Naive thymus-derived CD4-positive, alpha-beta T cell (primary cell): ENCODE measurements around the gene VSIG8. TPM values are rescaled to one million over a fixed set of nuclear protein-coding genes. Genes with fewer than 3 reads are reported as not detected.

ENCODE experiments used
- ATAC-seq: fragments of 150-1000 bp; cut with Tn5 transposase; 2 replicates; pipeline ENCODE4 v1.10.0; 2021; ENCODE audit warnings: mild to moderate bottlenecking, moderate library complexity
- CTCF ChIA-PET: fragments of 350-600 bp; sonication (Branson Sonifier 250); formaldehyde crosslinking; loops from one replicate; lab custom pipeline; 2021; ENCODE audit warnings: antibody characterized with exemption; lab: Charles Lee
- POLR2A ChIA-PET: fragments of 350-600 bp; sonication (Branson Sonifier 250); formaldehyde crosslinking; loops from one replicate; lab custom pipeline; 2021; ENCODE audit warnings: antibody characterized with exemption, inconsistent platforms; lab: Charles Lee
- DNase-seq, 9 donors: peaks; one replicate each; pipeline versions ENCODE4 v3.0.0 to v3.0.0-alpha.2; 2020 to 2022; ENCODE audit warnings: mixed read lengths in 1 of 9
- H3K27ac ChIP-seq: one replicate; pipeline ENCODE4 v1.7.0; 2013; ENCODE audit warnings: mild to moderate bottlenecking, low read depth, low read length, moderate library complexity
- H3K27me3 ChIP-seq, 2 donors: one replicate each; pipeline ENCODE4 v1.7.0; 2013; ENCODE audit warnings: low read length in 2 of 2, mild to moderate bottlenecking in 2 of 2, moderate library complexity in 2 of 2; ENCODE audit not compliant: control insufficient read depth in 2 of 2, insufficient read depth in 2 of 2
- H3K36me3 ChIP-seq, 3 experiments: 1 replicate in 2 of 3; 2 replicates in 1 of 3; pipeline ENCODE4 v1.7.0; 2013; ENCODE audit warnings: low read length in 3 of 3, mild to moderate bottlenecking in 3 of 3, moderate library complexity in 1 of 3; ENCODE audit not compliant: insufficient read depth in 3 of 3, control insufficient read depth in 2 of 3
- H3K4me1 ChIP-seq, 2 donors: one replicate each; pipeline ENCODE4 v1.7.0; 2013; ENCODE audit warnings: low read length in 2 of 2, mild to moderate bottlenecking in 2 of 2, moderate library complexity in 1 of 2; ENCODE audit not compliant: control insufficient read depth in 2 of 2, insufficient read depth in 2 of 2
- H3K4me3 ChIP-seq: 2 replicates; pipeline ENCODE4 v1.7.0; 2013; ENCODE audit warnings: mild to moderate bottlenecking, low read length
- H3K9me3 ChIP-seq, 3 experiments: 1 replicate in 2 of 3; 2 replicates in 1 of 3; pipeline ENCODE4 v1.7.0; 2013; ENCODE audit warnings: low read length in 3 of 3; ENCODE audit not compliant: control insufficient read depth in 2 of 3
- H3K27ac Mint-ChIP-seq, 9 donors: one replicate each; pipeline ENCODE4 v1.8.0; 2020 to 2022; ENCODE audit warnings: mixed read lengths in 9 of 9, mild to moderate bottlenecking in 8 of 9, moderate library complexity in 5 of 9, inconsistent platforms in 2 of 9
- H3K27me3 Mint-ChIP-seq, 5 donors: one replicate each; pipeline ENCODE4 v1.8.0; 2021 to 2022; ENCODE audit warnings: mixed read lengths in 5 of 5, mild to moderate bottlenecking in 1 of 5
- H3K36me3 Mint-ChIP-seq, 5 donors: one replicate each; pipeline ENCODE4 v1.8.0; 2020 to 2022; ENCODE audit warnings: mixed read lengths in 5 of 5, mild to moderate bottlenecking in 3 of 5, inconsistent platforms in 1 of 5
- H3K4me1 Mint-ChIP-seq, 7 donors: one replicate each; pipeline ENCODE4 v1.8.0; 2020 to 2022; ENCODE audit warnings: mixed read lengths in 7 of 7, mild to moderate bottlenecking in 3 of 7, inconsistent platforms in 1 of 7
- H3K4me3 Mint-ChIP-seq, 10 donors: one replicate each; pipeline ENCODE4 v1.8.0; 2020 to 2022; ENCODE audit warnings: mild to moderate bottlenecking in 10 of 10, mixed read lengths in 10 of 10, moderate library complexity in 6 of 10, inconsistent platforms in 2 of 10
- H3K9me3 Mint-ChIP-seq, 11 donors: one replicate each; pipeline ENCODE4 v1.8.0; 2020 to 2022; ENCODE audit warnings: mixed read lengths in 11 of 11, mild to moderate bottlenecking in 4 of 11, inconsistent platforms in 1 of 11, moderate library complexity in 1 of 11
- intact Hi-C, 2 donors: fragments of 100-400 bp; cut with micrococcal nuclease; formaldehyde crosslinking; loops; one replicate each; pipeline ENCODE4 v1.15.1; 2023
- polyA plus RNA-seq, 2 donors: library from polyadenylated mRNA; unstranded; fragments of 300-500 nt; fragmentation: Illumina TruSeq; gene quantifications; one replicate each; pipeline ENCODE4 v1.2.3, GENCODE V29; 2021
- total RNA-seq, 6 experiments: library from RNA in 5 of 6; stranded (reverse) in 5 of 6; gene quantifications; 1 replicate in 5 of 6; 2 replicates in 1 of 6; pipeline ENCODE4 v1.2.3 and lab custom pipeline; 2021 to 2026

The VSIG8 gene
- total and polyA plus RNA-seq, 7 experiments from 2014 or later, result not detected

DNA sequence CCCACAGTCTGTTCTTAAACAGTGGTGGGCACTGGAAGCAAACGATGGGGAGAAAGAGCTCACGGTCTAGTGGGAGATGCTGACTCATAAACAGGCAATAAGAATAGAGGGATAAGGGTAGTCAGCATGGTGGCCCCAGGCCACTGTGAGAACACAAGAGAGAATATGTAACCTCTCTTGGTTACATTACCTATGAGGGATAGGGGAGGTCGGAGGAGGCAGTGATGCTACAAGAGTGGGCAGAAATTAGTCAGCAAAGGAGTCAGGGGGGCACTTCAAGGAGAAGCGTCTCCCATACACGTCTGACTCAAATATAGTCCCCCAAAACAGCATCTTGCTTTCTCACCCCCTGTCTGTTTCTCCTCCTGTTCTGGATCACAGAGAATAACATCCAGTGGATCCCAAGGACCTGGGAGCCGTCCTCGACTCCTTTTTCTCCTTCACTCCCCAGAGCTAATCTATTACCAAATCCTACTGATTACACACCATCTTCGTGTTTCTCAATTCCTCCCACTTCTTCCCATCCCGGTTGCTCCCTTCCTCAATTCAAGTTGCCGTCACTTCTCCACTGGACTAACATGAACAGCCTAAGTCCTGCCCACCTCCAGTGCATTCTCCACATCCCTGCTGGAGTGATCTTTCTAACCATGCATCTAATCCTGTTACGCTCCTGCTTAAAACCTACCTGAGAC, 33.7 kb downstream of the VSIG8 start:
- peaks cover 31 to 50% of the 10 kb centered on the region in 2 donors for H3K4me1 ChIP-seq
- H3K36me3 ChIP-seq, result no peaks in the 10 kb centered on the region
- DNase-seq (no peak), ATAC-seq (no peak)
- ChIA-PET POLR2A (no interaction called here), CTCF (interaction anchor here (1.0 kb wide), 1 partner anchor 64 kb away, joined by 3 read pairs; no protein-coding TSS in a partner anchor)
- H3K9me3 ChIP-seq, result peaks cover 0 to 7% (median 0%) of the 10 kb centered on the region in 3 experiments
- no peaks in the 10 kb centered on the region for H3K27me3 ChIP-seq
- Mint-ChIP-seq H3K36me3 (peaks cover 0 to 30% (median 0%) of the 10 kb centered on the region in 5 donors), H3K27me3 (peaks cover 0 to 42% (median 0%) of the 10 kb centered on the region in 5 donors), H3K9me3 (peaks cover 0 to 16% (median 4%) of the 10 kb centered on the region in 11 donors), H3K4me3 (peak overlapping the region in 5 of 10 donors; percentile 9 to 53 (median 42)), H3K4me1 (peaks cover 44 to 62% (median 48%) of the 10 kb centered on the region in 7 donors), H3K27ac (peak overlapping the region in 3 of 9 donors; percentile 3 to 32 (median 14))
- intact Hi-C loops, result loop anchor here in 1 of 2 donors (5.0 kb wide), 1 partner anchor 46 kb away; the partner anchor contains the start of gene DUSP23
- no peak overlapping the region for H3K27ac ChIP-seq
- peak overlapping the region; percentile 11 for H3K4me3 ChIP-seq

DNA sequence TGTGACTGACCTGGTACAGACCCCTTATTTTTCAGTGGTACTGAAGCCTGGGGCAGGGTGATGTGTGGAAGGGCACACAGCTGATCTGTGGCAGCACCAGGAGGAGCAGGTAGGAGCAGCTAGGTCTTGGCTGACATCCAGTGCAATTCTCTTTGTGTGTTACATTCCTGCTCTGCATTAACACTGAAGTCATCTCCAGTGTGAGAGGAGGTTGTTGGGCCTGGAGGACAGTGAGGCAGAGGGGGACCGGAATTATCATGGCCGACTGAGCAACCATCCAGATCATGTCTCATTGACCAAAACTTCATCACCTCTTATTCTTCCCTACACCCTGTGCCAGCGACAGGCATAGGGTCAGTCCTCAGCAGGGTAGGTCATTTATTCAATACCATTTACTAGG, 34.3 kb downstream of the VSIG8 start:
- H3K4me1 Mint-ChIP-seq, result peaks cover 44 to 67% (median 48%) of the 10 kb centered on the region in 7 donors
- ATAC-seq, result no peak
- H3K36me3 Mint-ChIP-seq, result peaks cover 0 to 30% (median 0%) of the 10 kb centered on the region in 5 donors
- peaks cover 0 to 46% (median 0%) of the 10 kb centered on the region in 5 donors for H3K27me3 Mint-ChIP-seq
- H3K36me3 ChIP-seq, result no peaks in the 10 kb centered on the region
- H3K27ac ChIP-seq, result no peak overlapping the region
- peaks cover 0 to 7% (median 0%) of the 10 kb centered on the region in 3 experiments for H3K9me3 ChIP-seq
- H3K4me3 Mint-ChIP-seq, result peak overlapping the region in 5 of 10 donors; percentile 18 to 63 (median 49)
- no peak for DNase-seq
- ChIA-PET CTCF (interaction anchor here (1.0 kb wide), 1 partner anchor 65 kb away, joined by 3 read pairs; no protein-coding TSS in a partner anchor), POLR2A (no interaction called here)
- H3K9me3 Mint-ChIP-seq, result peaks cover 0 to 16% (median 4%) of the 10 kb centered on the region in 11 donors
- intact Hi-C loops, result loop anchor here in 1 of 2 donors (5.0 kb wide), 1 partner anchor 46 kb away; the partner anchor contains the start of gene DUSP23
- H3K4me3 ChIP-seq, result peak overlapping the region; percentile 11
- peaks cover 31 to 52% of the 10 kb centered on the region in 2 donors for H3K4me1 ChIP-seq
- peak overlapping the region in 2 of 9 donors; percentile 38 to 67 for H3K27ac Mint-ChIP-seq
- no peaks in the 10 kb centered on the region for H3K27me3 ChIP-seq

DNA sequence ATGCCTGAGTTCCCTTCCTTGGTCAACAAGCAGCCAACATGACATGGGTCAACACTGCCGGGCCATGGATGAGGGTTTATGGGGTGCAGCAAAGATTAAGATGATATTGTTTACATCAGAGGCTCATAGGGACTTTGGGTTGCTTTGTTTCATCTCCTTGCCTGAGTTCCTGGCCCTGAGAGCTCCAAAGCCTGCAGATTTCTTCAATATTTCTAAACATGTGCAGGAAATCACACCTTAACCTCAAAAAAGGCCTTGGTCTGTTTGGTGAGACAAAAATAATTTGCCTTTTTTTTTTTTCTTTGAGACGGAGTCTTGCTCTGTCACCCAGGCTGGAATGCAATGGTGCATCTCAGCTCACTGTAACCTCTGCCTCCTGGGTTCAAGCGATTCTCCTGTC, 34.9 kb downstream of the VSIG8 start:
- DNase-seq, result no peak

DNA sequence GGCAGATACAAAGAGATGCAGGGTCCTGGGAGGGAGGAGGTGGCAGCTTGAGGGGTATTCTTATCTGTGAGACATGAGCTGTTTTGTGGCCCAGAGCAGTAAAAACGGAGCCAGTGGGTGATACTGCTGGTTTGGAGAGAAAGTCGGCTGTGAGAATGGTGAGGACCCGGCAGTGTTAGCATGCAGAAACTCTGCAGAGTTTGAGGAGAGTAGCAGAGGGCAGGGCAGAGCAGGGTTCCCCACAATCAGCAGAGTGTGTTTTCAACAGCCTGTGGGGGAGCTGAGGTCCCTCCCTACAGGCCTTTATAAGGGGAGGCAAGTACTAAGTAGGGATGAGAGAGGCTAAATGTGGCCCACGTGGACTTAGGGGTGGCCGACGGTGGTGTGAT, 35.4 kb downstream of the VSIG8 start:
- intact Hi-C loops, result loop anchor here in 1 of 2 donors (2.0 to 5.0 kb wide), 2 partner anchors 45 to 64 kb away; partner anchors contain the start of gene DUSP23
- peak overlapping the region in 9 of 10 donors; percentile 7 to 72 (median 38) for H3K4me3 Mint-ChIP-seq
- peaks cover 0 to 16% (median 4%) of the 10 kb centered on the region in 11 donors for H3K9me3 Mint-ChIP-seq
- Histone ChIP-seq H3K4me3 (peak overlapping the region; percentile 31), H3K36me3 (no peaks in the 10 kb centered on the region), H3K4me1 (peaks cover 31 to 52% of the 10 kb centered on the region in 2 donors), H3K27me3 (no peaks in the 10 kb centered on the region), H3K9me3 (peaks cover 0 to 7% (median 0%) of the 10 kb centered on the region in 3 experiments), H3K27ac (no peak overlapping the region)
- peaks cover 0 to 30% (median 0%) of the 10 kb centered on the region in 5 donors for H3K36me3 Mint-ChIP-seq
- ATAC-seq, result peak; percentile 34
- peaks cover 44 to 67% (median 48%) of the 10 kb centered on the region in 7 donors for H3K4me1 Mint-ChIP-seq
- ChIA-PET POLR2A (no interaction called here), CTCF (no interaction called here)
- H3K27me3 Mint-ChIP-seq, result peaks cover 0 to 50% (median 0%) of the 10 kb centered on the region in 5 donors
- H3K27ac Mint-ChIP-seq, result peak overlapping the region in 6 of 9 donors; percentile 9 to 67 (median 57)
- no peak for DNase-seq

More for the DNA sequence above, 34.9 kb downstream of the VSIG8 start:
- Mint-ChIP-seq H3K27ac (peak overlapping the region in 2 of 9 donors; percentile 17 to 67), H3K9me3 (peaks cover 0 to 16% (median 4%) of the 10 kb centered on the region in 11 donors), H3K4me1 (peaks cover 44 to 67% (median 48%) of the 10 kb centered on the region in 7 donors), H3K36me3 (peaks cover 0 to 30% (median 0%) of the 10 kb centered on the region in 5 donors), H3K27me3 (peaks cover 0 to 49% (median 0%) of the 10 kb centered on the region in 5 donors), H3K4me3 (peak overlapping the region in 8 of 10 donors; percentile 11 to 72 (median 42))
- Histone ChIP-seq H3K9me3 (peaks cover 0 to 7% (median 0%) of the 10 kb centered on the region in 3 experiments), H3K27me3 (no peaks in the 10 kb centered on the region), H3K27ac (no peak overlapping the region), H3K4me1 (peaks cover 31 to 52% of the 10 kb centered on the region in 2 donors), H3K36me3 (no peaks in the 10 kb centered on the region), H3K4me3 (peak overlapping the region; percentile 31)
- intact Hi-C loops, result loop anchor here in 1 of 2 donors (2.0 to 5.0 kb wide), 2 partner anchors 45 to 63 kb away; partner anchors contain the start of gene DUSP23
- POLR2A ChIA-PET, result no interaction called here
- no peak for ATAC-seq
- CTCF ChIA-PET, result no interaction called here

DNA sequence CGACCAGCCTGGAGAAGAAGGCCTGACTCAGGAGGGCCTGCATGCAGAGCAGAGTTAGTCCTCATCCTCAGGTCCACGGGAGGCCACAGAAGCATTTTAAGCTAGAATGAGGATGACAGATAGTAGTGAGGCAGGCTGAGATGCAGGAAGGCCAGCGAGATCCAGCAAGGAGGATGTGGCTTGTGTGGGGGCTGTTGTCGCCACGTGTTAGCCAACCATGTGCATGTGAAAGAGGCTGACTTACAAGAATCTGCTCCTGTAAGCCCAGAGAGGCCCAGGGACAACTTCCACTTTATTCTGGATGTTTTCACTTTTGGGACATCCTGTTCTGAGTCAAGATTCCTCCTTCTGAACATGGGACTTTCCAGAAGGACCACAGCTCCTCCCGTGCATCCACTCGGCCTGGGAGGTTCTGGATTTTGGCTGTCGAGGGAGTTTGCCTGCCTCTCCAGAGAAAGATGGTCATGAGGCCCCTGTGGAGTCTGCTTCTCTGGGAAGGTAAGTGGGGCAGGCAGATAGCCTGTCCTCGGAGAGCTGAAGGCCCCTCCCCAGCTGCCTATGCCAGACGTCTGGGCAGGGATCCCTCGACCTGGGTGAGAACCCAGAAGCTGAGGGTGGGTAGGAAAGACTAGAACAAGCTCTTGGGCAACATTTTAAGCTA, 35.9 kb downstream of the VSIG8 start, which contains the start of gene SLAMF8:
Gene SLAMF8, plus strand, starts transcription at position 433 of the 661 bp plus-strand sequence. Its CDS starts 26 bp downstream, at position 459.
- peaks cover 44 to 67% (median 48%) of the 10 kb centered on the region in 7 donors for H3K4me1 Mint-ChIP-seq
- DNase-seq, result peak in 6 of 9 donors; percentile 19 to 53 (median 28)
- peaks cover 0 to 50% (median 0%) of the 10 kb centered on the region in 5 donors for H3K27me3 Mint-ChIP-seq
- intact Hi-C loops, result loop anchor here in 1 of 2 donors (2.0 to 5.0 kb wide), 2 partner anchors 44 to 64 kb away; partner anchors contain the start of gene DUSP23
- H3K36me3 Mint-ChIP-seq, result peaks cover 0 to 30% (median 0%) of the 10 kb centered on the region in 5 donors
- Histone ChIP-seq H3K4me3 (peak within 1 kb of the TSS; percentile 31), H3K4me1 (peaks cover 31 to 52% of the 10 kb centered on the region in 2 donors), H3K36me3 (no peaks in the 10 kb centered on the region), H3K9me3 (peaks cover 0 to 7% (median 0%) of the 10 kb centered on the region in 3 experiments), H3K27ac (no peak within 1 kb of the TSS), H3K27me3 (no peaks in the 10 kb centered on the region)
- peak within 1 kb of the TSS in 8 of 9 donors; percentile 48 to 79 (median 66) for H3K27ac Mint-ChIP-seq
- H3K9me3 Mint-ChIP-seq, result peaks cover 0 to 16% (median 4%) of the 10 kb centered on the region in 11 donors
- CTCF ChIA-PET, result interaction anchor here (0.7 kb wide), 1 partner anchor 27 kb away, joined by 3 read pairs; no protein-coding TSS in a partner anchor
- H3K4me3 Mint-ChIP-seq, result peak within 1 kb of the TSS in 9 of 10 donors; percentile 17 to 75 (median 61)
- ATAC-seq, result peak; percentile 67
- POLR2A ChIA-PET, result no interaction called here
